K562 (cell line): ENCODE data around the gene CTSO. TPM values are rescaled to one million over a fixed set of nuclear protein-coding genes. Genes with fewer than 3 reads are reported as not detected.

Experiments
- ATAC-seq: fragments of 200-7000 bp; cut with Tn5 transposase; 3 replicates; pipeline ENCODE4 v1.9.1; 2020; ENCODE audit warnings: moderate library complexity
- BruUV-seq: library from RNA; stranded (reverse); fragments of 400-500 nt; replicated peaks from 2 replicates; lab custom pipeline; 2021; lab: Mats Ljungman, UMichigan
- CTCF ChIA-PET: fragments of 300-600 bp; formaldehyde crosslinking; extraction: SDS; loops from one replicate; lab custom pipeline; 2021; ENCODE audit warnings: low intra/inter-chr PET ratio; lab: Yijun Ruan, JAX
- POLR2A ChIA-PET: fragments of 300-600, 350-650 bp; sonication (Branson Sonifier 250); formaldehyde crosslinking; extraction: SDS; loops from one replicate; lab custom pipeline; 2021; ENCODE audit warnings: antibody characterized with exemption, inconsistent platforms; lab: Yijun Ruan, JAX
- DNase-seq, 4 experiments: peaks; one replicate each; pipeline versions ENCODE4 v3.0.0 to v3.0.0-alpha.2; 2011 to 2018; ENCODE audit warnings: low spot score in 3 of 4, mixed read lengths in 3 of 4; ENCODE audit errors: extremely low read depth in 1 of 4
- FAIRE-seq: peaks from 2 replicates; lab custom pipeline; 2011; peaks lifted over from hg19 to GRCh38; lab: Jason Lieb, UNC
- H2AFZ ChIP-seq: 2 replicates; pipeline ENCODE4 v1.6.0; 2011; ENCODE audit warnings: low read depth, low read length, control low read depth, inconsistent platforms
- H3K27ac ChIP-seq: fragments of 200-600 bp; 3 replicates; pipeline ENCODE4 v1.8.0; 2011; ENCODE audit warnings: low read depth, mild to moderate bottlenecking, control low read depth, inconsistent platforms, low read length, moderate library complexity, mixed read lengths; ENCODE audit errors: extremely low read depth
- H3K27me3 ChIP-seq, 2 experiments: fragments of 300-600 bp in 1 of 2; 2 replicates in 1 of 2; 3 replicates in 1 of 2; pipeline versions ENCODE4 v1.6.0 to v1.8.0; 2011; ENCODE audit warnings: inconsistent platforms in 2 of 2, low read length in 2 of 2, mild to moderate bottlenecking in 1 of 2, mixed read lengths in 1 of 2, moderate library complexity in 1 of 2; ENCODE audit not compliant: control insufficient read depth in 2 of 2, insufficient read depth in 2 of 2
- H3K36me3 ChIP-seq: fragments of 300-600 bp; 3 replicates; pipeline ENCODE4 v1.8.0; 2011; ENCODE audit warnings: mild to moderate bottlenecking, low read length, inconsistent platforms; ENCODE audit not compliant: control insufficient read depth, insufficient read depth
- H3K4me1 ChIP-seq, 2 experiments: fragments of 200-600 bp in 1 of 2; replicated peaks in 1 of 2; 2 replicates in 1 of 2; 3 replicates in 1 of 2; pipeline versions ENCODE4 v1.5.1 to v1.8.0; 2011; ENCODE audit warnings: inconsistent platforms in 2 of 2, low read length in 2 of 2, mild to moderate bottlenecking in 1 of 2, mixed read lengths in 1 of 2, moderate library complexity in 1 of 2; ENCODE audit not compliant: control insufficient read depth in 2 of 2, insufficient read depth in 2 of 2
- H3K4me2 ChIP-seq: 2 replicates; pipeline ENCODE4 v1.6.1; 2011; ENCODE audit warnings: low read length, control low read depth, inconsistent platforms, mixed read lengths; ENCODE audit not compliant: insufficient read depth
- H3K4me3 ChIP-seq: fragments of 200-600 bp; sonication (generic), shearing (Covaris generic); 2 replicates; pipeline ENCODE4 v1.5.1; 2016; ENCODE audit warnings: control low read depth, inconsistent platforms
- H3K79me2 ChIP-seq: fragments of 200-600 bp; 3 replicates; pipeline ENCODE4 v1.8.0; 2011; ENCODE audit warnings: low read length, inconsistent platforms; ENCODE audit not compliant: control insufficient read depth, insufficient read depth
- H3K9ac ChIP-seq, 2 experiments: 2 replicates each; pipeline versions ENCODE4 v1.6.0 to v1.6.1; 2011; ENCODE audit warnings: low read depth in 2 of 2, low read length in 2 of 2, control low read depth in 1 of 2, inconsistent platforms in 1 of 2, mild to moderate bottlenecking in 1 of 2, mixed read lengths in 1 of 2; ENCODE audit not compliant: insufficient read depth in 1 of 2
- H3K9me1 ChIP-seq: one replicate; pipeline ENCODE4 v1.6.0; 2011; ENCODE audit warnings: inconsistent platforms, mild to moderate bottlenecking, low read length, moderate library complexity; ENCODE audit not compliant: control insufficient read depth, insufficient read depth
- H3K9me3 ChIP-seq: replicated peaks from 2 replicates; pipeline ENCODE4 v1.5.1; 2011; ENCODE audit warnings: low read depth, low read length, inconsistent platforms; ENCODE audit not compliant: control insufficient read depth, insufficient read depth
- H4K20me1 ChIP-seq: replicated peaks from 2 replicates; pipeline ENCODE4 v1.6.1; 2011; ENCODE audit warnings: low read length, inconsistent platforms, mixed read lengths; ENCODE audit not compliant: control insufficient read depth, insufficient read depth
- CHD2 ChIP-seq: IDR thresholded peaks from 2 replicates; pipeline ENCODE4 v1.6.1; 2011; ENCODE audit warnings: low read depth, low read length
- ELF2 ChIP-seq: fragments of 250-450 bp; sonication (Bioruptor Pico); IDR thresholded peaks from 2 replicates; pipeline ENCODE4 v1.5.0; 2021; ENCODE audit warnings: mild to moderate bottlenecking
- HIVEP1 ChIP-seq: fragments of 250-450 bp; sonication (Bioruptor Pico); IDR thresholded peaks from 2 replicates; pipeline ENCODE4 v1.4.0; 2020; ENCODE audit warnings: mild to moderate bottlenecking
- HNRNPL ChIP-seq: fragments of 200-400 bp; formaldehyde crosslinking; IDR thresholded peaks from 2 replicates; pipeline ENCODE4 v1.6.1; 2017; ENCODE audit warnings: low read depth, mild to moderate bottlenecking, low read length
- MTA2 ChIP-seq: fragments of 450-650 bp; IDR thresholded peaks from 2 replicates; pipeline ENCODE4 v1.6.1; 2016; ENCODE audit warnings: low read depth
- POU5F1 ChIP-seq: fragments of 150-350 bp; IDR thresholded peaks from 2 replicates; pipeline ENCODE4 v1.6.1; 2014; ENCODE audit warnings: borderline replicate concordance, low read length, low read depth, mild to moderate bottlenecking; ENCODE audit not compliant: partially characterized antibody
- PPARD ChIP-seq: fragments of 250-450 bp; sonication (Bioruptor Pico); IDR thresholded peaks from 2 replicates; pipeline ENCODE4 v1.8.0; 2022; ENCODE audit warnings: inconsistent platforms, mild to moderate bottlenecking, moderate library complexity
- RAD51 ChIP-seq: fragments of 450-650 bp; IDR thresholded peaks from 2 replicates; pipeline ENCODE4 v1.7.1; 2016; ENCODE audit warnings: low read depth, mild to moderate bottlenecking, borderline replicate concordance
- RB1 ChIP-seq: fragments of 450-650 bp; IDR thresholded peaks from 2 replicates; pipeline ENCODE4 v1.6.1; 2017; ENCODE audit warnings: low read depth, mild to moderate bottlenecking
- SMAD1 ChIP-seq: fragments of 150-350 bp; IDR thresholded peaks from 2 replicates; pipeline ENCODE4 v1.6.1; 2014; ENCODE audit warnings: low read length, low read depth; ENCODE audit not compliant: partially characterized antibody
- TEAD4 ChIP-seq, 2 experiments: sonication (generic) in 1 of 2; formaldehyde crosslinking in 1 of 2; IDR thresholded peaks; 2 replicates each; pipeline versions ENCODE4 v1.6.1 to v1.8.0; 2012 to 2022; ENCODE audit warnings: borderline replicate concordance in 1 of 2, inconsistent platforms in 1 of 2, low read length in 1 of 2, mild to moderate bottlenecking in 1 of 2, missing genetic modification reagents in 1 of 2
- ZNF696 ChIP-seq: fragments of 250-450 bp; sonication (Bioruptor Pico); conservative IDR thresholded peaks from 2 replicates; pipeline ENCODE4 v1.4.0; 2020; ENCODE audit warnings: mild to moderate bottlenecking, moderate library complexity
- WGBS: fragments of 100-300 bp; shearing (Covaris generic); methylation state at CpG from one replicate; pipeline ENCODE4 v1.1.6; 2016; ENCODE audit warnings: low coverage, mixed read lengths; ENCODE audit not compliant: insufficient coverage; ENCODE audit errors: missing lambda C conversion rate; 5-methylcytosine and 5-hydroxymethylcytosine counted together
- in situ Hi-C: fragments of 300-500 bp; cut with MboI; formaldehyde crosslinking; loops from 4 replicates; pipeline ENCODE4 v1.15.0; 2018; ENCODE audit warnings: inconsistent platforms, mixed read lengths
- intact Hi-C: fragments of 100-400 bp; cut with micrococcal nuclease; formaldehyde crosslinking; loops from 2 replicates; pipeline ENCODE4 v1.14.2; 2022
- polyA plus RNA-seq, 8 experiments: library from polyadenylated mRNA; depleted of rRNA in 4 of 8; stranded (reverse) in 5 of 8; unstranded in 3 of 8; fragments of >200 nt; fragmentation: Nextera tagmentation in 2 of 8; fragmentation: Illumina TruSeq in 1 of 8; extraction: Ambion mirVana in 2 of 8; extraction: Trizol in 1 of 8; gene quantifications; 2 replicates each; pipeline versions ENCODE4 v1.2.1 to v1.2.3, GENCODE V29; 2011 to 2014; ENCODE audit warnings: inconsistent platforms in 1 of 8, missing spikeins in 1 of 8
- total RNA-seq, 7 experiments: library from RNA; depleted of rRNA in 6 of 7; stranded (reverse); fragments of >200 nt in 6 of 7; fragmentation: Illumina TruSeq in 2 of 7; extraction: Trizol in 2 of 7; gene quantifications; 2 replicates each; pipeline versions ENCODE4 v1.2.1 to v1.2.3, GENCODE V29; 2011 to 2021; ENCODE audit warnings: low replicate concordance in 1 of 7
- TF ChIP-seq, protein P1 (sequence below): IDR thresholded peaks from 2 replicates; pipeline ENCODE4 v1.6.1; 2011; ENCODE audit warnings: borderline replicate concordance, low read depth, mild to moderate bottlenecking, moderate library complexity, low read length; ENCODE audit not compliant: insufficient read depth, poor library complexity, severe bottlenecking

CTSO gene
- total and polyA plus RNA-seq, 9 of the 15 experiments (the other 6 are each of a cell fraction or from before 2014, with no cell fraction given): 0.03 to 0.07 (median 0.04) TPM; not detected in 5

DNA sequence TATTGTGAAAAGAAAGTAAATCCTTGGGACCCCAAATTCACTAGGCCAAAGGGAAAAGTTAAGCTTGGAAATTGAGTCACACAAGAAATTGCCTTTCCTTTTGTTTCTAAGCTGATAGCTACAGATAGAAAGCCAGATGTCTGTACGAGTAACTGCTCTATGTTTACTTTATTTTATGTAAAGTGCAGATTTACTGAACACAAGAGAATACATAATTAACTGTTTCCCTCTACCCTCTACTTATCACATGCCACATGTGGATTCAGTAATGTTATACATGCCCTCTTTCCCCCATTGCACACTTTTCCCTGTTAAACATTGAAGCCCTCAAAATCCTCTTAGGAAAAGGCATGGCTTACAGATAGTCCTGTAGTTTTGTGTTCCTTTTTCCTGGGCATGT, 66.6 kb downstream of the CTSO start:
- no TSS peak for BruUV-seq
- Histone ChIP-seq H3K27ac (no peak overlapping the region), H3K9me3 (no peaks in the 10 kb centered on the region), H3K27me3 (no peaks in the 10 kb centered on the region), H2AFZ (no peak overlapping the region), H4K20me1 (no peaks in the 10 kb centered on the region), H3K4me2 (no peak overlapping the region), H3K36me3 (no peaks in the 10 kb centered on the region), H3K9me1 (no peaks in the 10 kb centered on the region), H3K4me3 (no peak overlapping the region), H3K79me2 (no peaks in the 10 kb centered on the region), H3K4me1 (no peaks in the 10 kb centered on the region), H3K9ac (no peak overlapping the region)
- intact Hi-C loops: no loop called here
- ATAC-seq (no peak), FAIRE-seq (no peak), DNase-seq (no peak)
- POLR2A ChIA-PET: no interaction called here
- in situ Hi-C loops: no loop called here
- TF ChIP-seq ELF2 (CRISPR knock-in tag) (no peak), TEAD4 (IDR thresholded peaks at IDR 0.05; ENCODE audit: low read length) (no peak), TEAD4 (CRISPR knock-in tag; IDR thresholded peaks at IDR 0.05; ENCODE audit: borderline replicate concordance) (no peak), ZNF696 (CRISPR knock-in tag) (no peak), RB1 (no peak), CHD2 (no peak), HNRNPL (no peak), MTA2 (no peak), SMAD1 (no peak), PPARD (CRISPR knock-in tag) (no peak), HIVEP1 (CRISPR knock-in tag) (no peak), RAD51 (no peak), POU5F1 (no peak)
- TF ChIP-seq, protein P1, sequence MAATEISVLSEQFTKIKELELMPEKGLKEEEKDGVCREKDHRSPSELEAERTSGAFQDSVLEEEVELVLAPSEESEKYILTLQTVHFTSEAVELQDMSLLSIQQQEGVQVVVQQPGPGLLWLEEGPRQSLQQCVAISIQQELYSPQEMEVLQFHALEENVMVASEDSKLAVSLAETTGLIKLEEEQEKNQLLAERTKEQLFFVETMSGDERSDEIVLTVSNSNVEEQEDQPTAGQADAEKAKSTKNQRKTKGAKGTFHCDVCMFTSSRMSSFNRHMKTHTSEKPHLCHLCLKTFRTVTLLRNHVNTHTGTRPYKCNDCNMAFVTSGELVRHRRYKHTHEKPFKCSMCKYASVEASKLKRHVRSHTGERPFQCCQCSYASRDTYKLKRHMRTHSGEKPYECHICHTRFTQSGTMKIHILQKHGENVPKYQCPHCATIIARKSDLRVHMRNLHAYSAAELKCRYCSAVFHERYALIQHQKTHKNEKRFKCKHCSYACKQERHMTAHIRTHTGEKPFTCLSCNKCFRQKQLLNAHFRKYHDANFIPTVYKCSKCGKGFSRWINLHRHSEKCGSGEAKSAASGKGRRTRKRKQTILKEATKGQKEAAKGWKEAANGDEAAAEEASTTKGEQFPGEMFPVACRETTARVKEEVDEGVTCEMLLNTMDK: no peak
- CTCF ChIA-PET: no interaction called here
- 0% methylated on average over 1 of the region's 1 CpG for WGBS
